T-helper 1 cell treated with Interleukin-12 subunit alpha and Interleukin-12 subunit beta and Interleukin-4 antibody, amounts not matched to agents 30 μg/mL and 1 μg/mL, for 36 hours (primary cell): Measurements from ENCODE around the gene TEX261.
"Not testable (repeated sequence)": the region's sequence is repeated elsewhere in the genome, so short reads cannot be mapped to it uniquely, and the experiment has no call there.

Experiments used
- H3K27ac Mint-ChIP-seq: one replicate; pipeline ENCODE4 v1.8.0; 2021; ENCODE audit warnings: mild to moderate bottlenecking, mixed read lengths
- H3K27me3 Mint-ChIP-seq: one replicate; pipeline ENCODE4 v1.8.0; 2021; ENCODE audit warnings: low read depth, mixed read lengths
- H3K36me3 Mint-ChIP-seq: one replicate; pipeline ENCODE4 v1.8.0; 2021; ENCODE audit warnings: low read depth, mixed read lengths
- H3K4me1 Mint-ChIP-seq: one replicate; pipeline ENCODE4 v1.8.0; 2021; ENCODE audit warnings: low read depth, mixed read lengths
- H3K4me3 Mint-ChIP-seq: one replicate; pipeline ENCODE4 v1.8.0; 2021; ENCODE audit warnings: mild to moderate bottlenecking, moderate library complexity, mixed read lengths
- H3K9me3 Mint-ChIP-seq: one replicate; pipeline ENCODE4 v1.8.0; 2021; ENCODE audit warnings: mixed read lengths

Gene TEX261

DNA sequence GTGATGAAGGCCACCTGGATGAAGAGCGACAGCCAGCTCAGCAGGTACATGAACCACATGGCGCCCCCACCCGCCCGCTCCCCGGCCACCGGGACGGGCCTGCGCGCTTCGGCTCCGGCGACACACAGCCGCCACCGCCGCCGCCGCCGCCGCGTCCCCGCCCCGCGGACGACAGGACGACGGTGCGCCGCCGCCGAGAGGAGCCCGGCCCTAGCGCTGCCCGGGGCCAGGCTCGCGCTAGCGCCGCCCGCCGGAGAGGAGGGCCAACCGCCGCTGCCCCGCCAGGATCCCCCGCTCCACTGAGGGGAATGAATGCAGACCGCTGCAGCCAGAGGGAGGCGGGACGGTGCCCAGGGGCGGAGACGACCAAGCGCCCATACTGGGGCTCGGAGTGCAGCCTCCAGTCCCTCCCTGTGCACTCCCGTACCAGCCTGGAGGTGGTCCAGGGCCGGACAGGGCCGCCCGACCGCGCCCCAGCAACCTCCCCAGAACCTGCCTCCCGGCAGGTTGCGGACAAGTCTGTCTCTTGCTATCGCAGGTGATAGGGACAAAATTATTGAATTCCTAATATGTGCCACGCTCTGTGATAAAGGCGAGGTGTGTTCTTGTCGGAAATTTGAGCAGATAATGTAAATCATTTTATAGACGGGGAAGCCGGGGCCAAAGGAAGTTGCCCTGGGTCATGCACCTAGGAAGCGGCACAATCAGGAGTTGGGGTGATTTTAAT is at the start of gene TEX261:
Gene TEX261, minus strand, starts transcription at position 175 of the 727 bp plus-strand sequence. Its CDS starts 116 bp downstream, at position 59.
- Mint-ChIP-seq H3K4me3 (peak within 1 kb of the TSS; percentile 99), H3K27ac (peak within 1 kb of the TSS; percentile 95), H3K4me1 (peaks cover 36% of the 10 kb centered on the region), H3K36me3 (peaks cover 10% of the 10 kb centered on the region), H3K9me3 (no peaks in the 10 kb centered on the region), H3K27me3 (peaks cover 3% of the 10 kb centered on the region)

- Mint-ChIP-seq H3K36me3 (no peaks in the 10 kb centered on the region), H3K4me3 (no peak overlapping the region), H3K27ac (no peak overlapping the region), H3K9me3 (no peaks in the 10 kb centered on the region), H3K27me3 (no peaks in the 10 kb centered on the region), H3K4me1 (no peaks in the 10 kb centered on the region)
Measured at GRCh38 chr2:71043531-71044407, 49.1 kb upstream of the TEX261 start.

- Mint-ChIP-seq H3K27me3 (peaks cover 2% of the 10 kb centered on the region), H3K4me3 (no peak overlapping the region), H3K27ac (no peak overlapping the region), H3K4me1 (no peaks in the 10 kb centered on the region), H3K9me3 (no peaks in the 10 kb centered on the region), H3K36me3 (no peaks in the 10 kb centered on the region)
Measured at GRCh38 chr2:71042287-71042686, 47.6 kb upstream of the TEX261 start.

- not testable (repeated sequence) for H3K36me3 Mint-ChIP-seq, H3K27ac Mint-ChIP-seq, H3K4me1 Mint-ChIP-seq, H3K9me3 Mint-ChIP-seq, H3K4me3 Mint-ChIP-seq
- H3K27me3 Mint-ChIP-seq, result peaks cover 29% of the 10 kb centered on the region
Measured at GRCh38 chr2:71036296-71036695, 41.6 kb upstream of the TEX261 start.

DNA sequence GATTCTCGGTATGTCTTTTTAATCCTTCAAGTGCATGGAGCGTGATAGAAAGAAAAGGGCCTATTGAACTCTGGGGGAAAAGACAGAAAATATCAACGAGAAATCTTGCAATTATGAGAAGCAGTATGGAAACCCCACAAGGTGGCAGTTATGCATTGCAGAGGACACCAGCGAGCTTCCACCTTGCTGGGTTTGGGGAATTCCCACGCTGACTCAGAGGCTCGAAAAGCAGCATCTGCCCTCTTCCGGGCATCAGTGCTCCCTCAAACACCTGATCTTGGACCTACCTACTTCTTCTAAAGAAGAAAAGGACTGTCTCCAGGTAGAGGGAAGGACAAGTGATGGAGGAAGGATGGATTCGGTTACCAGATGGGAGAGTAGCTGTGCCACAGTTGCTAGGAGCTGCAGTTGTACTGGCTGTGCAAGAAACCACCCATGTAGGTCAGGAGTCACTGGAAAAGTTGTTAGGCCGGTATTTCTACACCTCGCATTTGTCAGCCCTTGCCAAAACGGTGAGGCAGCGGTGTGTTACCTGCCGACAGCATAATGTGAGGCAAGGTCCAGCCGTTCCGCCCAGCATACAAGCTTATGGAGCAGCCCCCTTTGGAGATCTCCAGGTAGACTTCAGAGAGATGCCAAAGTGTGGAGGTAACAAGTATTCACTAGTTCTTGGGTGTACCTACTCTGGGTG is 29.0 kb upstream of the TEX261 start:
- H3K4me3 Mint-ChIP-seq, H3K36me3 Mint-ChIP-seq, H3K27me3 Mint-ChIP-seq, H3K9me3 Mint-ChIP-seq: not testable (repeated sequence)
- H3K4me1 Mint-ChIP-seq, result peaks cover 11% of the 10 kb centered on the region
- peak overlapping the region; percentile 79 for H3K27ac Mint-ChIP-seq

DNA sequence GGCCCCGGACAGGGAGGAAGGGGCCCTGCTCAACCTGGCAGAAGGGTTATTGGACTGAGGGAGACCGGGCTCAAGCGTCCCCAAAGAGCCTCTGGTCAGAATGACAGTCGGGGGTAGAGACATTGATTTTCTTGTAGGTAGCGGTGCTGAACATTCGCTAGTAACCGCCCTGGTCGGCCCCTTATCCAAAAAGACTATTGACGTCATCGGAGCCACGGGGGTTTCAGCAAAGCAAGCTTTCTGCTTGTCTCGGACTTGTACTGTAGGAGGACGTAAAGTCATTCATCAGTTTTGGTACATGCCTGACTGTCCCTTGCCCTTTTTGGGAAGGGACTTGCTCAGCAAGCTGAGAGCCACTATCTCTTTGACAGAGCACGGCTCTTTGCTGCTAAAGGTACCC is 26.7 kb upstream of the TEX261 start:
- H3K4me3 Mint-ChIP-seq, H3K27ac Mint-ChIP-seq, H3K9me3 Mint-ChIP-seq, H3K36me3 Mint-ChIP-seq, H3K27me3 Mint-ChIP-seq: not testable (repeated sequence)
- peaks cover 11% of the 10 kb centered on the region for H3K4me1 Mint-ChIP-seq

- H3K4me3 Mint-ChIP-seq, H3K27me3 Mint-ChIP-seq, H3K36me3 Mint-ChIP-seq, H3K9me3 Mint-ChIP-seq, H3K27ac Mint-ChIP-seq: not testable (repeated sequence)
- H3K4me1 Mint-ChIP-seq, result peaks cover 11% of the 10 kb centered on the region
Measured at GRCh38 chr2:71019989-71020388, 25.3 kb upstream of the TEX261 start.

DNA sequence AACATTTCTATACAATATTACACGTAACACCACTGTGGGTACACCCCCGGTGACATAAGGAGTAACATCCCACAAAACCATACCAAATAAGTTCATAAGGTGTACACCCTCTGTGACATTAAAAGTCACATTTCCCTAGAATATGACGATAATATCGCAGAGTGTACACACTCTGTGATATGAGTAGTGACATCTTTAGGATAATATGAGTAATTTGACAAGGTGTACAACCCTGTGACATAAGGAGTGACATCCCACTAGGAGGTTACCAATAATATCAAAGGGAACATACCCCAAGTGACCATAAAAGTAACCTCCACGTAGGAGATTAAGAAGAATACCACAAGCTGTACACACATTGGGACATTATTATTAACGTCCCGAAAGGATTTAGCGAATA is 24.0 kb upstream of the TEX261 start:
- Mint-ChIP-seq H3K4me3 (no peak overlapping the region), H3K27me3 (no peaks in the 10 kb centered on the region), H3K27ac (no peak overlapping the region), H3K9me3 (no peaks in the 10 kb centered on the region), H3K36me3 (no peaks in the 10 kb centered on the region), H3K4me1 (peaks cover 7% of the 10 kb centered on the region)

- not testable (repeated sequence) for H3K4me1 Mint-ChIP-seq, H3K27ac Mint-ChIP-seq, H3K4me3 Mint-ChIP-seq, H3K9me3 Mint-ChIP-seq, H3K36me3 Mint-ChIP-seq
- peaks cover 18% of the 10 kb centered on the region for H3K27me3 Mint-ChIP-seq
Measured at GRCh38 chr2:71011786-71012185, 17.1 kb upstream of the TEX261 start.

DNA sequence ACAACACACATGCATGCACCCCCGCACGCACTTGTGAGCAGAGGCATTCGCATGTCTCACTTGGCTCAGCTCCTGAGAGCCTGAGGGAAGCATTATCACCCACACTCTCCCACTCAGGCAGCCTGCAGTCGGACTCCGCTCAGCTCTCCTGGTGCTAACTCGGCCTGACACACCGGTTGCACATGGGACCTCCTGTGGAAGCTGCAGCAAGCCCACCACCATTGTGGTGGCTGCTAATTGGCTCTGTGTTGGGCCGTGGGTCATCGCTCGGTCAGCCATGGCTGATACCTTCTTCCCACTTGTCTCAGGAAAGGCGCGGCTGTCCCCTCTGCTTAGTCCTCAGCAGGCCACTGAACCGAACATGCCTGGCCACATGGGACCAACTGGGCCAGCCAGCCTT is 13.7 kb upstream of the TEX261 start:
- no peaks in the 10 kb centered on the region for H3K4me1 Mint-ChIP-seq
- H3K9me3 Mint-ChIP-seq, result no peaks in the 10 kb centered on the region
- H3K4me3 Mint-ChIP-seq, result no peak overlapping the region
- H3K36me3 Mint-ChIP-seq, result no peaks in the 10 kb centered on the region
- no peak overlapping the region for H3K27ac Mint-ChIP-seq
- H3K27me3 Mint-ChIP-seq, result peaks cover 18% of the 10 kb centered on the region

GRCh38 chr2:71006955-71007799 is 12.5 kb upstream of the TEX261 start:
- H3K9me3 Mint-ChIP-seq, result no peaks in the 10 kb centered on the region
- H3K36me3 Mint-ChIP-seq, result no peaks in the 10 kb centered on the region
- no peak overlapping the region for H3K4me3 Mint-ChIP-seq
- H3K27me3 Mint-ChIP-seq, result peaks cover 18% of the 10 kb centered on the region
- H3K27ac Mint-ChIP-seq, result no peak overlapping the region
- H3K4me1 Mint-ChIP-seq, result no peaks in the 10 kb centered on the region

GRCh38 chr2:71006323-71006722 is 11.7 kb upstream of the TEX261 start:
- Mint-ChIP-seq H3K36me3 (no peaks in the 10 kb centered on the region), H3K4me1 (no peaks in the 10 kb centered on the region), H3K27me3 (peaks cover 11% of the 10 kb centered on the region), H3K4me3 (no peak overlapping the region), H3K27ac (no peak overlapping the region), H3K9me3 (no peaks in the 10 kb centered on the region)

- H3K36me3 Mint-ChIP-seq, result no peaks in the 10 kb centered on the region
- peaks cover 4% of the 10 kb centered on the region for H3K4me1 Mint-ChIP-seq
- H3K27me3 Mint-ChIP-seq, result peaks cover 10% of the 10 kb centered on the region
- no peaks in the 10 kb centered on the region for H3K9me3 Mint-ChIP-seq
- H3K27ac Mint-ChIP-seq, result no peak overlapping the region
- no peak overlapping the region for H3K4me3 Mint-ChIP-seq
Measured at GRCh38 chr2:71005271-71006202, 10.9 kb upstream of the TEX261 start.
